H1 (cell line): ENCODE measurements around the gene BCAP31. TPM values are rescaled to one million over a fixed set of nuclear protein-coding genes. Genes with fewer than 3 reads are reported as not detected.

Source experiments
- BCL11A ChIP-seq, 2 experiments: IDR thresholded peaks; one replicate each; pipeline ENCODE4 v1.6.1; 2011; ENCODE audit warnings: low read depth in 2 of 2, low read length in 2 of 2, mild to moderate bottlenecking in 2 of 2
- EGR1 ChIP-seq: IDR thresholded peaks from 2 replicates; pipeline ENCODE4 v1.6.1; 2011; ENCODE audit warnings: low read depth, low read length, borderline replicate concordance
- EP300 ChIP-seq, 2 experiments: IDR thresholded peaks; 1 replicate in 1 of 2; 2 replicates in 1 of 2; pipeline ENCODE4 v1.6.1; 2011 to 2012; ENCODE audit warnings: low read depth in 2 of 2, low read length in 2 of 2, mild to moderate bottlenecking in 2 of 2, borderline replicate concordance in 1 of 2, inconsistent platforms in 1 of 2, moderate library complexity in 1 of 2
- RXRA ChIP-seq: IDR thresholded peaks from 2 replicates; pipeline ENCODE4 v1.6.1; 2011; ENCODE audit warnings: low read depth, mild to moderate bottlenecking, low read length, moderate library complexity; ENCODE audit not compliant: insufficient read depth
- SP4 ChIP-seq: IDR thresholded peaks from 2 replicates; pipeline ENCODE4 v1.6.1; 2012; ENCODE audit warnings: low read length, inconsistent platforms
- SRF ChIP-seq: IDR thresholded peaks from 2 replicates; pipeline ENCODE4 v1.6.1; 2011; ENCODE audit warnings: mild to moderate bottlenecking, low read depth, low read length, moderate library complexity
- TBP ChIP-seq: IDR thresholded peaks from 2 replicates; pipeline ENCODE4 v1.6.1; 2011; ENCODE audit warnings: low read depth, low read length, improper control_type of control experiment
- polyA plus RNA-seq, 7 experiments: library from polyadenylated mRNA; depleted of rRNA in 3 of 7; stranded (reverse) in 5 of 7; unstranded in 2 of 7; fragments of >200 nt in 5 of 7; fragments of 200-250 nt in 2 of 7; gene quantifications; 1 replicate in 5 of 7; 2 replicates in 1 of 7; 4 replicates in 1 of 7; pipeline versions ENCODE4 v1.2.1 to v1.2.3, GENCODE V29; 2011 to 2013; ENCODE audit warnings: missing spikeins in 2 of 7, mixed read lengths in 2 of 7
- total RNA-seq: library from RNA; stranded (reverse); fragmentation: NEBNext Ultra II Directional; extraction: Animal tissue kit (Norgen Biotek cat#: 25700); gene quantifications from 2 replicates; pipeline ENCODE4 v1.2.1, GENCODE V29; 2021
- TF ChIP-seq, protein P1 (sequence below): IDR thresholded peaks from 2 replicates; pipeline ENCODE4 v1.6.1; 2012; ENCODE audit warnings: inconsistent platforms

BCAP31 gene
- total and polyA plus RNA-seq, 2 of the 8 experiments (the other 6 are each of a cell fraction or from before 2014, with no cell fraction given) = 136 to 159 TPM

DNA sequence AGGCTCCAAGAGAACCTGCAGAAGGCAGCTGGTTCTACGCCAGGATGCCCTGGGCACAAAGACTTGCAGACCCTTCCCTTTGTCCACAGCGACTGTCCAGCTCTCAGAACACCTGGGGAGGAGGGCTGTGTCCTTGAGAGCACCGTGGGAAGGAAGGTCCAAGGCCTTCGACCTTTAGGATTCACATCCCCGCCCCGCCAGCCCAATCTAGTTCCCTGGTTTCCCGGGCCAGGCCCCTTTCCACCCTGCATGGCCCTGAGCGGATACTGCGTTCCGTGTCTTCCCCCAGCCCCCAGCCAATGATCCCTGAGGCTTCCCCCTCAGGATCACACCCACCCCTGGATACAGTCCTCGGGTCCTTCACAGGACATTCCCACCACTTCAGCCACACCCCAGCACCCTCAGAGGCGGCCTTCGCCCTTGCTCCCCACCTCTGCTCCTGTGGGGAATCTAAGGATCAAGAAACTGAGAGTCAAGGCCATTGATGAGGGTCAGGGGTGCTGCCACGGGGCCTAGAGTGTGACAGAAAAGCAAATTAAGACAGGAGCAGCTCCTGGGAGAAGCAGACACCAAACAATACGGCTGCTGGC, 9.6 kb upstream of the BCAP31 start (continued):
- no peak for TF ChIP-seq EP300 (IDR thresholded peaks at IDR 0.05; ENCODE audit: borderline replicate concordance in 1 of 2, low read depth in 2 of 2, low read length in 2 of 2)
- TF ChIP-seq SRF = no peak
- TF ChIP-seq, protein P1, sequence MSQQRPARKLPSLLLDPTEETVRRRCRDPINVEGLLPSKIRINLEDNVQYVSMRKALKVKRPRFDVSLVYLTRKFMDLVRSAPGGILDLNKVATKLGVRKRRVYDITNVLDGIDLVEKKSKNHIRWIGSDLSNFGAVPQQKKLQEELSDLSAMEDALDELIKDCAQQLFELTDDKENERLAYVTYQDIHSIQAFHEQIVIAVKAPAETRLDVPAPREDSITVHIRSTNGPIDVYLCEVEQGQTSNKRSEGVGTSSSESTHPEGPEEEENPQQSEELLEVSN = no peak
- TF ChIP-seq RXRA = no peak
- TF ChIP-seq SP4 = no peak
- TF ChIP-seq EGR1 = no peak
- TF ChIP-seq TBP = no peak
- TF ChIP-seq BCL11A (IDR thresholded peaks at IDR 0.05; ENCODE audit: low read depth in 2 of 2, low read length in 2 of 2) = no peak
